Stimulated activated CD4-positive, alpha-beta T cell treated with anti-CD3 and anti-CD28 coated beads, Interleukin-1b, Interleukin-23, amount 100 ng/mL, for 4 hours (primary cell): ENCODE data around the gene ADK.

ENCODE experiments used
- DNase-seq, 2 donors: peaks; one replicate each; pipeline ENCODE4 v3.0.0-alpha.2; 2020; ENCODE audit warnings: low read depth in 2 of 2

Gene ADK

GRCh38 chr10:74671716-74672115, 520.7 kb downstream of the ADK start:
- DNase-seq, result no peak

GRCh38 chr10:74672430-74673165, 521.6 kb downstream of the ADK start:
- DNase-seq, result no peak

GRCh38 chr10:74674927-74675326, 523.9 kb downstream of the ADK start:
- no peak for DNase-seq

- no peak for DNase-seq
Measured at GRCh38 chr10:74675484-74675883, 524.5 kb downstream of the ADK start.

- DNase-seq, result no peak
Measured at GRCh38 chr10:74677951-74678350, 526.9 kb downstream of the ADK start.

GRCh38 chr10:74681917-74682627, 531.1 kb downstream of the ADK start:
- no peak for DNase-seq

GRCh38 chr10:74683067-74683466, 532.0 kb downstream of the ADK start:
- no peak for DNase-seq

GRCh38 chr10:74683621-74684364, 532.8 kb downstream of the ADK start:
- no peak for DNase-seq

- DNase-seq, result no peak
Measured at GRCh38 chr10:74684462-74684861, 533.4 kb downstream of the ADK start.

- no peak for DNase-seq
Measured at GRCh38 chr10:74685564-74685963, 534.5 kb downstream of the ADK start.

GRCh38 chr10:74690393-74690792, 539.4 kb downstream of the ADK start:
- no peak for DNase-seq

- DNase-seq, result no peak
Measured at GRCh38 chr10:74691164-74691563, 540.1 kb downstream of the ADK start.

- no peak for DNase-seq
Measured at GRCh38 chr10:74704629-74705357, 553.8 kb downstream of the ADK start.

GRCh38 chr10:74705358-74705980, 554.4 kb downstream of the ADK start:
- DNase-seq, result no peak

GRCh38 chr10:74706966-74707365, 555.9 kb downstream of the ADK start:
- DNase-seq, result no peak

- no peak for DNase-seq
Measured at GRCh38 chr10:74708246-74708645, 557.2 kb downstream of the ADK start.

GRCh38 chr10:74718208-74718607, 567.2 kb downstream of the ADK start:
- DNase-seq, result no peak

GRCh38 chr10:74728225-74728624, 577.2 kb downstream of the ADK start:
- no peak for DNase-seq

- no peak for DNase-seq
Measured at GRCh38 chr10:74730246-74730645, 579.2 kb downstream of the ADK start.

GRCh38 chr10:74733612-74734011, 582.6 kb downstream of the ADK start:
- no peak for DNase-seq

- DNase-seq, result no peak
Measured at GRCh38 chr10:74736029-74736428, 585.0 kb downstream of the ADK start.

GRCh38 chr10:74738052-74738451, 587.0 kb downstream of the ADK start:
- no peak for DNase-seq
